Heart left ventricle (tissue), 16 donors: ENCODE results near the gene TSNAXIP1. TPM values are rescaled to one million over a fixed set of nuclear protein-coding genes. Genes with fewer than 3 reads are reported as not detected.
"Not testable (repeated sequence)": the region's sequence is repeated elsewhere in the genome, so short reads cannot be mapped to it uniquely, and the experiment has no call there.

ENCODE experiments used
- ATAC-seq, 4 donors: fragments of 200-7000 bp; cut with Tn5 transposase; one replicate each; pipeline ENCODE4 v1.9.1; 2020 to 2022; ENCODE audit warnings: moderate library complexity in 4 of 4, mild to moderate bottlenecking in 3 of 4, moderate number of reproducible peaks in 1 of 4
- DNase-seq, 5 donors: peaks; one replicate each; pipeline ENCODE4 v3.0.0-alpha.2; 2020
- H3K27ac ChIP-seq, 12 donors: fragments of 200-600 bp; sonication (generic) in 4 of 12; one replicate each; pipeline versions ENCODE4 v1.5.0 to v1.8.0; 2016 to 2022; ENCODE audit warnings: mild to moderate bottlenecking in 2 of 12
- H3K27me3 ChIP-seq, 9 donors: fragments of 200-600 bp; sonication (generic) in 2 of 9; one replicate each; pipeline versions ENCODE4 v1.5.1 to v1.8.0; 2016 to 2022; ENCODE audit warnings: mild to moderate bottlenecking in 3 of 9
- H3K36me3 ChIP-seq, 9 donors: fragments of 200-600 bp; sonication (generic) in 2 of 9; one replicate each; pipeline versions ENCODE4 v1.5.0 to v1.8.0; 2018 to 2022; ENCODE audit warnings: mild to moderate bottlenecking in 2 of 9
- H3K4me1 ChIP-seq, 12 donors: fragments of 200-600 bp; sonication (generic) in 4 of 12; one replicate each; pipeline versions ENCODE4 v1.5.0 to v1.8.0; 2016 to 2022; ENCODE audit warnings: mild to moderate bottlenecking in 3 of 12
- H3K4me3 ChIP-seq, 12 donors: fragments of 200-600 bp; sonication (generic) in 4 of 12; one replicate each; pipeline versions ENCODE4 v1.5.0 to v1.8.0; 2017 to 2022; ENCODE audit warnings: mild to moderate bottlenecking in 9 of 12, moderate library complexity in 4 of 12
- H3K9me3 ChIP-seq, 12 donors: fragments of 200-600 bp; sonication (generic) in 4 of 12; one replicate each; pipeline versions ENCODE4 v1.5.0 to v1.8.0; 2016 to 2022; ENCODE audit warnings: mild to moderate bottlenecking in 1 of 12
- POLR2A ChIP-seq, 2 donors: fragments of 450-650 bp; IDR thresholded peaks; one replicate each; pipeline ENCODE4 v1.6.1; 2017; ENCODE audit warnings: antibody characterized with exemption in 2 of 2, mild to moderate bottlenecking in 2 of 2, moderate library complexity in 2 of 2
- WGBS, 4 donors: extraction: QIAGEN DNeasy Blood & Tissue Kit in 2 of 4; methylation state at CpG; one replicate each; pipeline versions ENCODE4 v1.1.5 to v1.1.7; 2013 to 2018; 5-methylcytosine and 5-hydroxymethylcytosine counted together
- intact Hi-C, 10 donors: fragments of 100-400 bp; cut with DNase I; formaldehyde crosslinking; loops; one replicate each; pipeline versions ENCODE4 v1.11.1 to v1.14.2; 2022
- polyA plus RNA-seq, 2 donors: library from polyadenylated mRNA; stranded (reverse); fragments of 200-250 nt; gene quantifications; one replicate each; pipeline ENCODE4 v1.2.3, GENCODE V29; 2013
- total RNA-seq, 9 donors: library from RNA; depleted of rRNA in 2 of 9; stranded (reverse); fragments of >200 nt in 2 of 9; fragmentation: NEBNext Ultra II Directional in 3 of 9; extraction: Animal tissue kit (Norgen Biotek cat#: 25700) in 3 of 9; gene quantifications; one replicate each; pipeline versions ENCODE4 v1.1.0 to v1.2.4, GENCODE V29; 2016 to 2023
- TF ChIP-seq, protein P1 (sequence below), 12 donors: fragments of 200-600 bp; sonication (generic) in 4 of 12; IDR thresholded peaks; one replicate each; pipeline versions ENCODE4 v1.5.0 to v1.8.0; 2018 to 2022; ENCODE audit warnings: antibody characterized with exemption in 12 of 12, mild to moderate bottlenecking in 5 of 12
- donor health status: ischemic (EF 13 %, LVEDD 7.1; RV severe dilation, severe dysfunction).
- donor health status: healthy with polysubstance abuse.
- donor health status: DM: no; HTN: yes; CAD: no.
- donor health status: DM: no; HTN: no; CAD: no.
- donor health status: ischemic (EF 25% LVEDD 6.9; RV normal size, moderate dysfunction).
- donor health status: ischemic (EF 25% LVEDD 5.7; RV mildly dilated, moderate dysfunction).
- donor health status: healthy.
- donor health status: DM: yes; HTN: yes; CAD: no.
- donor health status: ischemic (EF 35%, LVEDD 5.7; RV mildly dilated, moderate dysfunction).
- donor health status: nonischemic (EF 11% LVEDD 7.7; RV severe dilation, severe dysfunction).
- donor health status: DM: yes; HTN: yes; CAD: no.
- donor health status: PGD.
- donor health status: ischemic (EF 29% LVEDD 5.4; RV normal size, mild dysfunction).
- donor health status: nonischemic (EF 23%, LVEDD 6.1; RV moderate dilation, normal function).

The TSNAXIP1 gene
- total and polyA plus RNA-seq, 11 donors: 0.16 to 0.93 (median 0.57) TPM; not detected in 1

DNA sequence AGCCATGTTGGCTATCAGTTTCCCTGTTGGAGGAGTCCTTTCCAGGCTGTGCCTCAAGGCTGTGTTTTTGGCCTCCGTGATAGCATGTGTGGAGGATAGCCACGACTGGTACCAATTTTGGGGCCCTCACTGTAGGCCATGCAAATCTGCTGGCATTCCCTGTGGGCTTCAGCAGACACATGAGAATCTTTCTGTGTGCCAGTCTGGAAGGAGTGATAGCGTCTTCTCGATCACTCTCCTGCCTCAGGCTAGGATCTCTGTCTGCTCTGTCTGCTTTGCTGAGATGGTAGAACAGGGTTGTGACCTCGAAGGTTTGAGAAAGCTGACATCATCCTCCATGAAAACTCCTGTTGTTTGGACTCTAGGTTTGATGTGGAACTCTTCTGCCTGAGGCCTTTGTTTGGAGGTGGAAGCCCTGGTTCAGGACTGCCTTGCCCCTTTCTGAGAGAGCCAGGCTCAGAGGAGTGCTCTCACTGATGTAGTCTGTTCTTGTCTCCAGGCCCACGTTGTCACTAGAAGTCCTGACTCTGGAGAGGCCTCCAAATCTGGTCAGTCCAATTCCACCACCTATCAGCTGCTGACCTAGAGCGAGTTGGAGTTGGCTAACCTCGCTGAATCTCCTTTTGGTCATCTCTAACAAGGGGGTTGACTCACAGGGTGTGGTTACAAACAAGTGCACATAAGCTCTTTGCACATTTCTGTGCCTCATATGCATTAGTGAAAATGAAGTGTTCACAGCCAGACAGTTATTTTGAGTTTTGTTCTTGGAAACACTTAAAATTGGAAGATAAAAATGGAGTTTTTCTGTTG, 54.1 kb downstream of the TSNAXIP1 start:
- Histone ChIP-seq H3K27ac (peak overlapping the region; percentile 10 to 96 (median 88)), H3K36me3 (peaks cover 0 to 30% (median 9%) of the 10 kb centered on the region in 9 donors), H3K4me3 (no peak overlapping the region), H3K27me3 (no peaks in the 10 kb centered on the region), H3K9me3 (no peaks in the 10 kb centered on the region), H3K4me1 (peaks cover 10 to 86% (median 70%) of the 10 kb centered on the region in 12 donors)
- intact Hi-C loops: loop anchor here in 1 of 10 donors (10.0 kb wide), 1 partner anchor 336 kb away; the partner anchor contains the start of gene RIPOR1
- ATAC-seq: no peak
- no peak for TF ChIP-seq POLR2A (IDR thresholded peaks at IDR 0.05)
- TF ChIP-seq, protein P1, sequence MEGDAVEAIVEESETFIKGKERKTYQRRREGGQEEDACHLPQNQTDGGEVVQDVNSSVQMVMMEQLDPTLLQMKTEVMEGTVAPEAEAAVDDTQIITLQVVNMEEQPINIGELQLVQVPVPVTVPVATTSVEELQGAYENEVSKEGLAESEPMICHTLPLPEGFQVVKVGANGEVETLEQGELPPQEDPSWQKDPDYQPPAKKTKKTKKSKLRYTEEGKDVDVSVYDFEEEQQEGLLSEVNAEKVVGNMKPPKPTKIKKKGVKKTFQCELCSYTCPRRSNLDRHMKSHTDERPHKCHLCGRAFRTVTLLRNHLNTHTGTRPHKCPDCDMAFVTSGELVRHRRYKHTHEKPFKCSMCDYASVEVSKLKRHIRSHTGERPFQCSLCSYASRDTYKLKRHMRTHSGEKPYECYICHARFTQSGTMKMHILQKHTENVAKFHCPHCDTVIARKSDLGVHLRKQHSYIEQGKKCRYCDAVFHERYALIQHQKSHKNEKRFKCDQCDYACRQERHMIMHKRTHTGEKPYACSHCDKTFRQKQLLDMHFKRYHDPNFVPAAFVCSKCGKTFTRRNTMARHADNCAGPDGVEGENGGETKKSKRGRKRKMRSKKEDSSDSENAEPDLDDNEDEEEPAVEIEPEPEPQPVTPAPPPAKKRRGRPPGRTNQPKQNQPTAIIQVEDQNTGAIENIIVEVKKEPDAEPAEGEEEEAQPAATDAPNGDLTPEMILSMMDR (IDR thresholded peaks at IDR 0.05): no peak
- no peak for DNase-seq
- 74 to 77% (median 76%) methylated on average over 8 of the region's 8 CpGs for WGBS, 4 donors

DNA sequence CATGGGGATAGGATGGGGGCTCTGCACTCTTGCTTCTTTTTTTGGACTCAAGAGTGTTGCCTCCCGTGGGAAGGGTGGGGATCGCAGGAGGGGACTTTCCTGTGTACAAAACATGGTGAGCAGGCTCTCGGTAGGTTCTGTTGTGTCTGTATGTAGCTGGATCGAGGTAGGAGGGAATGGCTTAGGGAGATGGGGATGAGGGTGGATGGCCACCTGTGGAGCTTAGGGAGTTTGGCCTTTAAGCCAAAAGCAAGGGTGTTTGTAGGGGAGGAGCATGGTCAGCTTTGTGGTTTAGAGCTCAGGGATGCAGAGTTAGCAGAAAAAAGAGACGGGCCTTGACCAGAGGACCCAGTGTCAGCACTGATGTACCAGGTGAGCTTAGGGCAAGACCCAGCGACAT, 55.2 kb downstream of the TSNAXIP1 start:
- Histone ChIP-seq H3K27ac (peak overlapping the region; percentile 10 to 96 (median 88)), H3K4me3 (no peak overlapping the region), H3K9me3 (no peaks in the 10 kb centered on the region), H3K36me3 (peaks cover 0 to 41% (median 20%) of the 10 kb centered on the region in 9 donors), H3K27me3 (no peaks in the 10 kb centered on the region), H3K4me1 (peaks cover 10 to 76% (median 64%) of the 10 kb centered on the region in 12 donors)
- DNase-seq (no peak), ATAC-seq (no peak)
- 62 to 68% (median 65%) methylated on average over 6 of the region's 6 CpGs for WGBS, 4 donors
- intact Hi-C loops: loop anchor here in 2 of 10 donors (2.0 to 10.0 kb wide), 2 partner anchors 15 to 337 kb away; partner anchors contain the start of genes CENPT (in 1 of the 2), NUTF2 (in 1 of the 2) and RIPOR1 (in 1 of the 2)
- no peak for TF ChIP-seq POLR2A (IDR thresholded peaks at IDR 0.05)
- TF ChIP-seq, protein P1 (IDR thresholded peaks at IDR 0.05): no peak

DNA sequence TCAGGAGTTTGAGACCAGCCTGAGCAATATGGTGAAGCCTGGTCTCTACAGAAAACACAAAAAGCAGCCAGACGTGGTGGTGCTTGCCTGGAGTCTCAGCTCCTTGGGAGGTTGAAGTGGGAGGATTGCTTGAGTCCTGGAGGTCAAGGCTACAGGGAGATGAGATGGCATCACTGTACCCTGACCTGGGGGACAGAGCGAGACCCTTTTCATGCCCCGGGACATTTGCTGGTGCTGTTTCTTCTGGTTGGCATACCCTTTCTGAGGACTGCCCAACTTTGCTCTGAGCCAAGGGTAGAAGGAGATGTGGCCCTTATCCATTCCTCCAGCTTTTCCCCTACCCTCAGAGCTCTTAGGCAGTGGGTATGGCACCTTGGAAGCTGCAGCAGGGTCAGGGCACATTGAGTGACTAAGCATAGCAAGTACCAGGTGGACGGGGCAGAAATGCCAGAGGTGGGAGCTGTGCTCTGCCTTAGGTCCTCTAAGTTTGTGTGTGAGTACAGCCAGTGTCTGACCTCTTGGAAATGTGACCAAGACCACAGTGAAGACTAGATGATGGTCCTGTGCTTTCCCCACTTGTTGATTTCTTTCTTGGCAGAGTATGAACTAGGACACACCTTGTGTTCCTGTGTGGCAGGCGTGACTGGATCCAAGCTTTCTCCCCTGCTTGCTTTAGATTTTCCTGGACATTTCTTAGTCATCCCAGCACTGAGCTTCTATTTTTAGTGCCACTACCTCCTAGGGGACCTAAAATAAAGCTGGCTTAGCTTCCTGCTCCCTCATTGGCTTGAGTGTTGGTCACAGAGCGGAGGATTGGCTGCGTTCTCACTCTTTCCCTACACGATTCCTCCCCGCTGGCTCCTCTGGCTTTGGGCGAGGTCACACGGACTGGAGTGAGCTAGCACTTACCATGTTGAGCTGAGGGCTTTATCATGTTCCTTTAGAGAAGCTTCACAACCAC, 56.2 kb downstream of the TSNAXIP1 start:
- peak overlapping the region in 6 of 12 donors; percentile 8 to 25 (median 18) for H3K4me3 ChIP-seq
- no peaks in the 10 kb centered on the region for H3K9me3 ChIP-seq
- peaks cover 0 to 51% (median 30%) of the 10 kb centered on the region in 9 donors for H3K36me3 ChIP-seq
- peaks cover 6 to 66% (median 55%) of the 10 kb centered on the region in 12 donors for H3K4me1 ChIP-seq
- ATAC-seq (peak; percentile 88 to 97 (median 94)), DNase-seq (peak; percentile 82 to 92 (median 88))
- TF ChIP-seq, protein P1 (IDR thresholded peaks at IDR 0.05): no peak
- peak in 1 of 2 donors; percentile 48 for TF ChIP-seq POLR2A (IDR thresholded peaks at IDR 0.05)
- intact Hi-C loops: loop anchor here in 2 of 10 donors (2.0 to 10.0 kb wide), 2 partner anchors 16 to 338 kb away; partner anchors contain the start of genes CENPT (in 1 of the 2), NUTF2 (in 1 of the 2) and RIPOR1 (in 1 of the 2)
- 15 to 35% (median 33%) methylated on average over 9 to 11 of the region's 11 CpGs for WGBS, 4 donors
- no peaks in the 10 kb centered on the region for H3K27me3 ChIP-seq
- peak overlapping the region; percentile 81 to 96 (median 88) for H3K27ac ChIP-seq

DNA sequence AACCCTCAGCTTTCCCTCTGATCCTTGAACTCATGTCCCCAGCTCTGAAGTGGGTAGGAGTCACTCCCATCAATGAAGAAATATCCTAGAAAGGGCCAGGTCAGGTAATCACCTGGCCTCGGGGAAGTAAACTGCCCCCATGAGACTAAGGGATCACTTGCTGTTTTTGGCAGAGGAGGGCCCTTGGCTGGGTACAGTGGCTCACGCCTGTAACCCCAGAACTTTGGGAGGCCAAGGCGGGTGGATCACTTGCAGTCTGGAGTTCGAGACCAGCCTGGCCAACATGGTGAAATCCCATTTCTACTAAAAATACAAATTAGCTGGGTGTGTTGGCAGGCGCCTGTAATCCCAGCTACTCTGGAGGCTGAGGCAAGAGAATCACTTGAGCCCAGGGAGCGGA, 57.4 kb downstream of the TSNAXIP1 start:
- intact Hi-C loops: loop anchor here in 1 of 10 donors (10.0 kb wide), 1 partner anchor 339 kb away; the partner anchor contains the start of gene RIPOR1
- not testable (repeated sequence) for H3K27me3 ChIP-seq, ATAC-seq, H3K4me3 ChIP-seq, H3K9me3 ChIP-seq, DNase-seq
- Histone ChIP-seq H3K36me3 (peaks cover 0 to 62% (median 41%) of the 10 kb centered on the region in 9 donors), H3K27ac (peak overlapping the region; percentile 80 to 96 (median 88)), H3K4me1 (peaks cover 6 to 54% (median 45%) of the 10 kb centered on the region in 12 donors)
- WGBS, 4 donors: 90 to 96% (median 94%) methylated on average over 6 of the region's 6 CpGs
